Ramos (cell line): ENCODE results near the gene RALGAPB.
"Not testable (repeated sequence)": the region's sequence is repeated elsewhere in the genome, so short reads cannot be mapped to it uniquely, and the experiment has no call there.

ENCODE experiments used
- in situ Hi-C: fragments of 300-500 bp; cut with MboI; formaldehyde crosslinking; loops from one replicate; pipeline ENCODE4 v1.14.3; 2022; ENCODE audit warnings: low sequenced_read_pairs; ENCODE audit not compliant: unreplicated experiment

The RALGAPB gene

GRCh38 chr20:38581013-38581412 is 108.4 kb downstream of the RALGAPB start, which contains the start of gene ADIG:
Gene ADIG (plus strand): TSS chr20:38581197. CDS start chr20:38581251, 54 bp downstream.
- in situ Hi-C loops = no loop called here

- in situ Hi-C loops = no loop called here
Observed at GRCh38 chr20:38581830-38582358, 109.3 kb downstream of the RALGAPB start.

- in situ Hi-C loops = no loop called here
Observed at GRCh38 chr20:38583306-38583705, 110.7 kb downstream of the RALGAPB start.

- in situ Hi-C loops = no loop called here
Observed at GRCh38 chr20:38584099-38584763, 111.6 kb downstream of the RALGAPB start.

GRCh38 chr20:38585404-38586180 is 112.9 kb downstream of the RALGAPB start:
- in situ Hi-C loops = no loop called here

GRCh38 chr20:38586181-38586525 is 113.5 kb downstream of the RALGAPB start:
- in situ Hi-C loops = no loop called here

GRCh38 chr20:38588303-38588702 is 115.7 kb downstream of the RALGAPB start:
- in situ Hi-C loops = no loop called here

- in situ Hi-C loops = no loop called here
Observed at GRCh38 chr20:38589351-38589750, 116.7 kb downstream of the RALGAPB start.

GRCh38 chr20:38589967-38590675 is 117.5 kb downstream of the RALGAPB start:
- in situ Hi-C loops = no loop called here

- in situ Hi-C loops = no loop called here
Observed at GRCh38 chr20:38590676-38591473, 118.2 kb downstream of the RALGAPB start.

GRCh38 chr20:38591474-38592410 is 119.1 kb downstream of the RALGAPB start:
- in situ Hi-C loops = no loop called here

GRCh38 chr20:38592411-38592790 is 119.8 kb downstream of the RALGAPB start:
- in situ Hi-C loops = not testable (repeated sequence)

- in situ Hi-C loops = not testable (repeated sequence)
Observed at GRCh38 chr20:38594281-38594680, 121.6 kb downstream of the RALGAPB start.

- in situ Hi-C loops = not testable (repeated sequence)
Observed at GRCh38 chr20:38595886-38596285, 123.2 kb downstream of the RALGAPB start.

- in situ Hi-C loops = no loop called here
Observed at GRCh38 chr20:38599410-38599882, 126.8 kb downstream of the RALGAPB start.

- in situ Hi-C loops = no loop called here
Observed at GRCh38 chr20:38600057-38600456, 127.4 kb downstream of the RALGAPB start.

GRCh38 chr20:38601216-38602184 is 128.9 kb downstream of the RALGAPB start, which contains the start of gene ARHGAP40:
Gene ARHGAP40 (plus strand): TSS chr20:38601809.
- in situ Hi-C loops = no loop called here

GRCh38 chr20:38602185-38602581 is 129.5 kb downstream of the RALGAPB start:
- in situ Hi-C loops = no loop called here
